NCI-H345 (cell line): ENCODE data around the gene ATXN7.

Source experiments
- DNase-seq: peaks from one replicate; lab custom pipeline; 2025; lab: John Stamatoyannopoulos, UW

ATXN7 gene

DNA sequence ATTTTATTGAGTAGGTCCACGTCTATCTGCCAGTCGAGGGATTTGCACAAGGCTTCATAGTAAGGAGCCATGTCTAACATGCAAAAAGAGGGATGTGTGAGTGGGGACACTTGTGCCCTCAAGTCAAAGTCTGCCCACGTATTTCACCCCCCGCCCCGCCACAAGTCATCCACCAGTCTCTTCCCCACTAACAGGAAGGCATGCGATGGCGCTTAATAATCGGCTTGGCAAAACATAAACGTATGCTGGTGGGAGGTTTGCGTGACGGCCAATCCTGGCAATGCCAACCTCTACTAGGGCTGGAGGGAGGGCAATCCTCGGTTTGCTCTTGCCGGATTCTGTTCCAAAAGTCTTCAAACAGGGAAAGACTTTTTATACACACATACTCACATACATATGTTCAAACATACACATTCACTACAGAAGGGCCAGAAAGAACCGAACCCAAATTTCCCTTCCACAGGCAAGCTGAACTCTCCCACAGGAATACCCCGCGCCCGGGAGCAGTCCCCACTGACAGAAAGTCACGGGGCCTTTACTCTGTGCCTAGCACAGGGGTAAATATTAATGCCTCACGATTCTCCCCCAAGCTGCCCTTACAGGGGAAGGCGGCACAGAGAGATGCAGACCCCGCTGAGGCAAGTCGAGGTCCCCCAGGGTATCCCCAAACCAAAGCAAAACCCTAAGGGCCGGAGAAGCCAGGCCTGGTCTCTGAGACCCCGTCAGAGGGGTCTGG is 159.0 kb downstream of the ATXN7 start:
- no peak for DNase-seq

DNA sequence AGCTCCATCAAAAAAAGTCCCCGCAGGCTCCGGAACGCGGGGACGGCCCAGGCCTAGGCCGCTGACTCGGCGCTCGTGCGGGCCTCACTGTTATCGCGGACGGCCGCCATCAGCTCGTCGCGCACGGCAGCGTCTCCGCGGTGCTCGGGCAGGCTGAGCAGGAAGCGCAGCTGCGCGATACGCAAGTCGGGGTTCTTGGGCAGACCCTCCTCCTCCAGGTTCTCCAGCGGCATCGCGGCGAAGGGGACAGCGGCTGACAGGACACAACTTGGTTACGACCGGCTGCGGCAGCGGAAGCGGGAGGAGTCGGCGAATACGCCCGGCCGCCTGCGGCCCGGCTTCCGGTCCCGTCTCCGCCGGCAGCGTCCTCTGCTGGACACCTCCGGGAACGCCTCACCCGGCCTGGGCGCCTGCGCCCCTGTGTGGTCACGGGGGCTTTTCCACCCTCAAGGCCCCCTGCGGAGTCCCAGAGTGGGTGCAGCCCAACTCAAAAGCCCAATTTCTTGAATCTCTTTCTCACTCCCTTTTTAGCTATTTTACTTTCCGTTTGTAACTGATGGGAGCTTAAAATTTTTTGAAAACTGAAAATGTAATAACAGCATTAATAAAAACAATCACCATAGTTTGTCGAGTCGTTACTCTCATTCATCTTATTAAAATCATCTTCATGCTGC is 159.7 kb downstream of the ATXN7 start, which contains the start of gene PSMD6:
TSS of gene PSMD6 (minus strand) at position 308 of the 674 bp plus-strand sequence. CDS start at position 233, 75 bp downstream.
- DNase-seq = peak; percentile 83

DNA sequence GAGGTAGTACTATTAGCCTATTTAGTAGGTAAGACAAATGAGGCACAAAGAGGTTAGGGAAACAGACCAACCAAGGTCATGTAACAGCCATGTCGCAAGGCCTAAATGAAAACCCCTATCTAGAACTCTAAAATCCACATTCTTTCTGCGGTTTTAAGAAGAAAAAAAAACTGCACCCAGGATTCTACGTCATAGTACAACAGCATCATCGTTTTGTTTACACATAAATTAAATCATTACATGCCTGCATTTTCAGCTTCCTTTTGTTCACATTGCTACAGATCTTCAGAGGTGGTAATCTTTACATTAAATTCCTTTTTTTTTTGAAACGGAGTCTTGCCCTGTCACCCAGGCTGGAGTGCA is 160.2 kb downstream of the ATXN7 start:
- no peak for DNase-seq

DNA sequence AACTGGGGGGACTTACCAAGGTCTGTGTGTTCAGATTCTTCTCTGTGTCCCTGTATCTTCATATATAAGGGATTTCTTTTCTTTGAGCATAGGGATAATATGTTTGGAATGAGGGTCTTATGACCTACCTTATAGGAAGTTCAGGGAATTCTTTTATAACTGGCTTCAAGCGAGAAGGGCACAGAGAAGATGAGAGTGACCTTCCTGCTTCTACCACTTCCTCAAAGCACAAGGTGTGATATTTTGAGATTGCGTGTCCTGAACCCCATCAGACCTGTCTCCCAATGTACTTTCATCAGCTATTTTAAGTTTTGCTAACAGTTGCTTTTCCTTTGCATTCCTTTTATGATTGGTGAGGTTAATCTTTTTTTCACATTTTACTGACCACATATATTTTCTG is 162.7 kb downstream of the ATXN7 start:
- DNase-seq = no peak

DNA sequence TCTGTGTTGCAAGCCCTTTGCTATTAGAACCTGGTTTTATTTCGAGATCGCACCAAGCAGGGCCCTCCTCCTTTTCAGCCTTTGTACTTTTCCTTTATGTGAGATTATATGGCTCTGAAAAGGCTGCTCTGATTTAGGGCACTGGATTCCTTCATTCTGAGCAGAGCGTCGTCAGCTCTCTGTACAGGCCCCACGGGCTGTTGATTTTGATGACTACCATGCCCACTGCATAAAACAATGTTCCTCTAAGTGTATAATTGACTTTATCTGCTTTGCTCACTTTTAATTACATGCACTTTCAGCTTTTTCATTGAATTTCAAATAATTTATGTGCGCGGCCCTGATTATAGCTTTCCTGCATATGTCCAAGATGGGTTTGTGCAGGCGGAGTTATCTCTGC is 164.0 kb downstream of the ATXN7 start:
- no peak for DNase-seq

DNA sequence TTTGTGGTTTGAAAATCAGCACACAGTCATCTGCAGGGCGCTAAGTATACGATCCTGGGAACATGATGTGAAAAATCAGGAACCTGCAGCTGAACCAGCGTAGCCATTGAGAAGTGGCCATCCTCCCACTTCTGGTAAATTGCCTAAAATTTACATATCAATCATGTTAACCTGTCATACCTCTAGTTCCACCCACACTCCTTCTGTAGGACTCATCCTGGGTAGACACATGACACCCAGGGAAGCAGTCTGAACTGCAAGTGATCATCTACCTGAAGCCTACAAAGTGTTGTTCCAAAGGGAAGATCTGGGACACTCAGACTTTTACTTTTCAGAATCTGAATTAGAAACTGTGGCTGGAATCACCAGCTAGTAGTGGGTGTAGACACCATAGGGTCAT is 165.1 kb downstream of the ATXN7 start:
- DNase-seq = no peak

DNA sequence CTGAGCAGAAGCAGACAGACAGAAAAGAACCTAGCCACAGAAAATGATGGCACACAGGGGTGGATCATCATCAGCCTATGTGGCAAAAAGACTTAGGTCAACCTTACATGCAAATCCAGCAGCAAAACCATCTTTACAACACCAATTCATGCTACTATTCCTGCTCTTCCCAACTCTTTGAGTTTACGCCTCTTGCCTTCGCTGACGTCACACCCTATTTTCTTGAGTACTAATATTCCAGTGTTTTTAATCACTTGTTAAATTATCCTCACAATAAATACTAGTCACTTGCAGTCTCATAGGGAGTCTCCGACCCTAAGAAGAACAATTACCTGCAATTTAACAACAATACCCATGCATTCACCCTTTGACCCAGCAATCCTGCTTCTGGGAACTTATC is 165.6 kb downstream of the ATXN7 start:
- no peak for DNase-seq

DNA sequence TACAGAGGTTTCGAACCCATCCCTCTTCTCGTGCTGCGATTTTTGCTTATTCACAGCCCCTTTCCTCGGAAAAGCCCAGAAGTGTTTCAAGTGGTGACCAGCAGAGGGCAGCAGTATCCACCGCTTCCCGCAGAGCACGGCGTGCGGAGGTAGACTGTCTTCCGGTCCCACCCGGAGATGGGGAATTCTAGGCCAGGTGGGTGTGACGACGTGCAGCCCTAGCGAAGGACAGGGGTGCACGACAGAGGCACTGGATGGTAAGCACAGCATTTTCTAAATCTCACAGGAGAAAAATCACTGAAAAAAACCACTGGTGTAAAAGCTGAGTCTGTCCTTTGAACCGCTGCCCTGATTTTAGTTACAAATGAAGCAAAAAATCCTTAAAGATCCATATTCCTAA is 167.1 kb downstream of the ATXN7 start:
- peak; percentile 69 for DNase-seq

DNA sequence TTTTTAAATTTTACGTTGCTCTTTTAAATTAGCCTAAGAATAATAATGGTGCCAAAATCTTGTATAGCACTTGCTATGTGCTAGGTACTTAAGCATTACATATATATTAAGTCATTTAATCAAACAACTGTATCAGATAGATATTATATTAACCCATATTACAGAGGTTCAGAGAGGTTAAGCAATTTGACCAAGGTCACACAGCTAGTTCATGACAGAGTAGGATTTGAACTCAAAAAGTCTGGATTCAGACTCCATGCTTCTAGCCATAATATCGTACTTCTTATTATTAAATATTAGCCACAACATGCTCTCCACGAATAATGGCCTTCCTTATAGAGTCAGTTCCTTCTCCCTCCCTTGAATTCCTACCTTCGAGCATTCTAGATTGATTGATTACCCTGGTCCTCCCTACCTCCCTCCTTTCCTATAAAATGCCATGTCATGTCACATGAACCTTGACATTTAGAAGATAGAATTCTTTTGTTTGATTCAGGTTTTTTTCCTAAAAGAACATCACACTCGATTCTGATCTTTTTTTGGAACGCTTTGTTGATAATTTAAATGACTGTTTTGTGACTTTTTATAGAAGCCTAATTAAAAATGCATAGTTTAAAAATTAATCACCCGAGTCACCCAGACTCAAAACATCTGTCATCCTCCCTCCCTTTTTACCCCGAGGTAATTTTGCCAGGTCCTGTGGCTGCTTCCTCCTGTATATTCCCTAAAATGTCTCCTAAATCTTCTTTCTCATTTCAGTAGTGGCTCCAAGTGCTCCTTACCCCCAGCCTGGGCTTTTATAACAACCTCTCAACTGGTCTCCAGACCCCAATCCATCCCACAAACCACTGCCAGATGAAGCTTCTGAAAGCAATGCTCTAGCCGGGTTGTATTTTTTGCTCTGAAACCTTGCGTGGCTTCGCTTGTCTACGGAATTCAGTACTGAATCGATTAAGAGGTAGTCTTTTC is 168.2 kb downstream of the ATXN7 start:
- DNase-seq = no peak

DNA sequence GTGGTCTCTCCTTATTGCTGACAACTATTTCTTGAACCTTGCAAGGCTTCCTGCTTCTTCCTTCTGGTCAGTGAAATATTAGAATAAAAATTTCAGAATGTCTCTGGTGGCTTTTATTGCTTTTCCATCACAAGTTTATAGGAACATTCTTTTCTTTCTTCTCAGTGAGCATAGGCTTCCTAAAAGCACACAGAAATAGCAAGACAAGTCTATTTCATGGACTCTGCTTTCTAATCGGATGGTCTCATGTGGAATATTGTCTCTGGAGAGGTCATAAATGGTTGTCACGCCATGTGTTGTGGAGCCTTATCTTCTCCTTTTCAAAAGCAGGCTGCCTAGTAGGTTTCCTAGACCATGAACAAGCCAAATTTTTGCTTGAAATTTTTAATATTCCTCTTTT is 169.4 kb downstream of the ATXN7 start:
- DNase-seq = no peak

DNA sequence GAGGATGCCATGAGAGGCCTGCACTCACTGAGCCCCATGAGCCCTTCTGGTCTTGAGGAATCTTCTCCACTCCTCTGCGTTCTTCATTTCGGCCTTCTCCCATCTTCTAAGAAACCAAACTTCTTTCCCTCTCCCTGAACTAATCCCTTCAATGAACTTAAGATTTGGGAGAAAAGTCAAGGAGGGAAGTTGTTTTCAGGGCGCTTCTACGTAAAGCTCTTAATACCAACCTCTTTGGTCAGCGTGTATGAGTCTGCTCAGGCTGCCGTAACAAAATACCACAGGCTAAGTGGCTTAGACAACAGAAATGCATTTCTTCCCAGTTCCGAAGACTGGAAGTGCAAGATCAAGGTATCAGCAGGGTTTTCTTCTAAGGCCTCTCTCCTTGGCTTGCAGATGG is 173.4 kb downstream of the ATXN7 start:
- DNase-seq = no peak

DNA sequence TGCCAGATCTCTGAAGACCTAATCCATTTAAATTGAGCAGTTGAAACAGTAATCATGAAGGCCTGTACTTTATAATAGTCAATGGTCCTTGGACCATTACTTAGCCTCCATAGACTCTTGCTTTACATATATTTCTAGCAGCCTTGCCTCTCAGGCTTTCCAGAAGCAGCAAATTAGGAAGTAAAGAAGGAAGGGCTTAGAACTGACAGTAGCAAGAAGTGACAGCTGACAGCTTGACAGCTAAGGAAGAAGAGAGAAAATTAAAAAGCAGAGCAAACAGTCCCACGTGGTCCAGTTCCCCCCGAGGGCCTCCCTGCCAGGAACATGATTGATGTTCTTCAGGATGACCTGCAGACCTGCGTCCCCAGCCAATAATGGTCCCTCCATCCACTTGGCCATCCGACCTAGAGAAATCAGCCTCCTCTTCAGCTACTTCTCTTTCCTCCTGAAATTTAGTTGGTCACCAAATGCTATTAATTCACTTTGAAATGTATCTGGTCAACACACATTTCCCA is 174.6 kb downstream of the ATXN7 start:
- no peak for DNase-seq

DNA sequence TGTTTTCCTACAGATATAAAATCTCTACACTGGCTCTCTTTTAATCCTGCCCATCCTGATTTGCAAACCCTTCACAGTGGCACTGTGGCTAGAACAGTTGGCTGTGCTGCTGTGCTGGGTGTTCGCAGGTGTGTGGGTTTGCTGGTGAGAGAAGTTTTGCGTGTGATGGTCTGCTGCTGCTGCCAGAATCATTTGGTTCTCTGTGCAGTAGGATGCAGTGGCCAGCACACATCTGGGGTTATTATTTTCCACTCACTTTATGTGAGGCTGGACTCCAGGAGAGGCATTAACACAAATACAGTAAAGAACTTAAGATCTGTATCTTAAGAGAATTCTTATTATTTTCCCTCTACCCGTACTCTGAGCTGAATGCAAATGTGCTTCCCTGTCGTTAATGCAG is 175.7 kb downstream of the ATXN7 start:
- no peak for DNase-seq

DNA sequence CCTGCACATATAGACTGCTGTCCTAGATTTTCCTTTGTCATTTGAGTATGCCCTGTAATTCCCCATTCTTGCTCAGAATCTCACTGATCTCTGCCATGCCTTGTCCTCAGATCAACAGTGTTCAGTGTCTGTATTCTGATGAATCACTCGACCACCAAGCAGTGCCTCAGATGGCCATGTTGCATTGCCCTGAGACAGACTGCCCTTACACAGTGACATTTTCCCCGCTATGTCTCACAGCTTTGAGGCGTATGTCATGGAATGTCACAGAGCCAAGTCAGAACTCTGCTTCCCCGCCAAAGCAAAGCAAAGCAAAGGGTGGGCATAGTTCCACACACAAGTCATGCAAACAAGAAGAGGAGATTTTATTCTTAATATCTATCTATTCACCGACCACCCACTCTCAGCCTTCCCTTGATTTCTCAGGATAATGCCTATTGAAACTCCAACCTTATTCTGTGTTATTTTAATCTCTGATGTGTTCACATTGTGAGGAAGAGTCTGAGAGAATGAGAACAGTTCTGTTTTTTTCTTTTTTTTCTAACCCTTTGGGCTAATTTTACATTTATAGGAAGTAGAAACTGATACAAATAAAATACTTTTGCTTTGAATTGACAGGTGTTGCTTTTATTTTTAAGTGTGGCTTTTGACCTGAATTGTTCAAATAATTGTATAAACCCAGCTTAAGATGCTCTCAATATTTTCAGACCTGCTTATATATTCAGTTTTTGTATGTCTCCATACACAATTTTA is 176.5 kb downstream of the ATXN7 start:
- no peak for DNase-seq

DNA sequence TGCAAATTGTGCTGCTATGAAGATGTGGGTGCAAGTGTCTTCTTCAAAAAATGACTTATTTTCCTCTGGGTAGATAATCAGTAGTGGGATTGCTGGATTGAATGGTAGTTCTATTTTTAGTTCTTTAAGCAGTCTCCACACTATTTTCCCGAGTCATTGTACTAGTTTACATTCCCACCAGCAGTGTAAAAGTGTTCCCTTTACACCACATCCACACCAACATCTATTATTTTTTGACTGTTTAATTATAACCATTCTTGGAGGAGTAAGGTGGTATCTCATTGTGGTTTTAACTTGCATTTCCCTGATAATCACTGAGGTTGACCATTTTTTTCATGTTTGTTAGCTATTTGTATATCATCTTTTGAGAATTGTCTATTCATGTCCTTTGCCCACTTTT is 179.3 kb downstream of the ATXN7 start:
- no peak for DNase-seq

DNA sequence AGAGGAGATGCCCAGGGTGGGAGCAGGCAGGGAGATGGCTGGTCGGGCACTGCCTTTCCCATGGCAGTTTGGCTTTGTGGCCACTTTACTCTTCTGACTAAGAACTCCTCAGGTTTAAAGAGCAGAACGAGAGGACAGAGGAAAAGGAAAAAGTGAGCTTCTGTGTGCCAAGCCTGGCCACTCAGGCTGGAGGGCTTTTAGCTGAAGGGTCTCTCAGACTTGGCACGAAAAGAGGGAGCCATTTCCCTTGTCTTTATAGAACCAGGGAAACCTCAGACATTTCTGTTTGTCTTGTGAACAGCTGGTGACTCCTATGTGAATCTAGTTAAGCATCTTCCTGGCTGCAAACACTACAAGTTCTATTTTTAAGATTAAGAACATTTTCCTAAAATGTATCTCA is 182.9 kb downstream of the ATXN7 start:
- no peak for DNase-seq

DNA sequence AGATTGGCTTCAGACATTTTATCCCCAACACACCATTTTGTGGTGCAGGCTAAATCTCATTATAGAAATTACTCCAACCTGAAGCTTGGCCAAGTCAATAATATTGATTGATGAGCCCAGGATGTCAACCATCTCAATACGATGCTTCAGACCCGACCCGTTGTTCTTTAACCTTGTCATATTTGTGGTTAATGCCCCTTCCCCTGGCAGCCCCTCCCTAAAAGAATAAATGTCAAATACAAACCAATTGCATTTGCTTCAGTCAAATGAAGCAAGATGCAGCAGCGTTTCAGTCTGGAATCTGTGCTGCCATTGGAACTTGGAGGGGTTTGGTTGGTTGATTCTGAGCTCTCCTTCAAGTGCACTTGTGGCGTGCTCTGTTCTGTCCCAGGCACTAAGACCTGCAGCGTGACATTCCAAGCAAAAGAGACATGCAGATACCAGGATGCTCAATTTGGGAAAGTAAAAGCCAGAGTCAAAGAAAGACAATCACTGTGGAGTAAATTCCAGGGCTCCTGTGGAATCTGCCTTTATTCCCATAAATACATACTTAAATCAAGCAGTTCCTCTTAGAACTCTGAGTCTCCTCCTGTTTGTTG is 183.4 kb downstream of the ATXN7 start:
- DNase-seq = no peak

DNA sequence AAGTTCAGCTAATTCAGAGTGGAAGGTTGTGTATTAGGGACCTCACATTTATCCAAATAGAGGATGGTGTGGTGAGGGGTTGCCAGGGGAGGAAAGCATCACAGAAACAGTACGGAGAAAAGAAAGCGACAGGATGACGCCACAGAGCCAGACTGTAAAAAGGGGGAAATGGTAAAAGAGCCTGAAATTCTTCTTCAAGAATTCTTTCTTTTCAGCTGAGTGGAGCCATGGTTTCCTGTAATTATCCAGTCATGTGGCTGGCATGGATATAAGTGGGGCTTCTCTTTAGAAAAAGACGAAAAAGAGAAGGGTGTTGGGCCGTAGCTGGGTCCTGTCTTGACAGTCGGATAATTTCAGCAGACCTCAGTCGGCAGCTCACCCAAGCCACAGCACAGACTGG is 184.1 kb downstream of the ATXN7 start:
- DNase-seq = no peak

DNA sequence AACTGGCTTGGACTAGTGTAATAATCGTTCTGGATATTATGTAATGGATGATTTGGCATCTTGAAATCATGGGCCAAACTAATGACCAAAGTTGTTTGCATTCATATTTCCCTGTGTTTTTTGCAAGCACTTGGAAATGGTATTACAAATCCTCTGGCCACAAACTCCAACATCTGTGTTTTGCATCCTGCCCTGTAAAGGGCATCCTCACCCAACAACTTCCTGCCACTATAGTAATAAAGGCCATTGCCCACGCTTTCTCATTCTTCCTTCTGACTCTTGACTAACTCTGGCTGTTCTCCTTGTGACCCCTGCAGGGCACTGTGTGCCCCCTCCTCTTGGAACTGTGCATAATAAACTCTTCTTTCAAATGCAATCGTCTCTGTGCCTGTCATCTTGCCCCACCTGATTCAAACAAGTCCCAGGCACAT is 185.0 kb downstream of the ATXN7 start:
- DNase-seq = no peak

DNA sequence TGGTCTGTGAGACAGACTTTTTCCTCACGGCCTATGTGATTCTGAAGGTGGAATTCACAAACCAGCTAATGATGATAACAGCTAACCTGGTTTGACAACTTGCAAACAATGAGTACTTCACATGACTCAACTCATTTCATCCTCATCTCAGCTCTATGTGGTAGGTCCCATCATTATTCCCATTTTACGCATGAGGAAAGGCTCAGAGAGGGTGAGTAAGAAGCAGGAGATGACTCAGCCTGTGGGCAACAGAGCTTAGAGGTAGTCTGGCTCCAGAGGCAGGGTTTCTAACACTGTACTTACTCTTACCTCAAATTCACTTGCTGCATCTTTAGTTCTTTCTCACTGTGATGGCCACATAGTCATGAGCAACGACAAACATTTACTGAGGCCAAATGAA is 185.5 kb downstream of the ATXN7 start:
- no peak for DNase-seq

DNA sequence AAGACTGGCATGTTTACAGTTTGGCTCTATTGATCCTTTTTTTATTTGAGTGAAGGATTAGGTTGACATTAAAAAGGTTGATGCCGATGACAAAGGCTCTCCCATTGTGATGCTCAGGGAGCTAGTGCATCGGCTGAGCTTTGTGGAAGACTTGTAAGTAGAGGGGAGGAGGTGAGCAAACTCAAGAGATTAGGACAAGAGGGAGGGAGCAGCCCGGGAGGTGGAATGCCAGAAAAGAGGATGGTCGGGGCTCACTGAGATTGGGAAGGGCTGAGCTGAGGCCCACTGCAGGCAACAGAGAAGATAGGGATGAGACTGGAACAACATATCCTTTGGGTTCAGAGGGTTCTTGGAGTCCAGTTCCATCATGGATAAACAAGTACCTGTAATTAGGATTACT is 186.2 kb downstream of the ATXN7 start:
- no peak for DNase-seq
